Fibroblast of lung (primary cell): Measurements from ENCODE around the gene SCYGR3.

Experiments used
- EZH2 ChIP-seq: IDR thresholded peaks from 2 replicates; pipeline ENCODE4 v1.5.1; 2012; ENCODE audit warnings: low read length, control low read depth, mild to moderate bottlenecking; ENCODE audit errors: missing control alignments
- TF ChIP-seq, protein P1 (sequence below), 2 donors: IDR thresholded peaks in 1 of 2; conservative IDR thresholded peaks in 1 of 2; 1 replicate in 1 of 2; 2 replicates in 1 of 2; pipeline ENCODE4 v1.5.1; 2011 to 2012; ENCODE audit warnings: low read length in 2 of 2, control low read depth in 1 of 2, inconsistent platforms in 1 of 2, low read depth in 1 of 2, mild to moderate bottlenecking in 1 of 2

DNA sequence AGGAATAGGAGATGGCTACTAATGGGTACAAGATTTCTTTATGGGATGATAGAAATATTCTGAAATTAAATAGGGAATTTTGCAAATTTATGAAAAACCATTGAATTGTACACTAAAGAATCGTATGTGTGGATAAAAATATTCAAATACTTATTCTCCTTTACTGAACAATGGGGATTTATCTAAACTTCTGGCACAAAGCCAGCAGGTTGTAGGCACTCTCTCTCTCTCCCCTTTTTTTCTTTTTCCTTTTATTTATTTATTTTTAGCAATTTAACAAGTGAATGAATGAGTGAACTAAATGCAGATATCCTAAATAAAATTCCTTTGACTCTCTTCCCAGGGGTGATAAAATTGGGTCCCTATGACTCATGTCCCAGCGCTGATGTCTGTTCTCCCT is 37.8 kb downstream of the SCYGR3 start:
- TF ChIP-seq, protein P1, sequence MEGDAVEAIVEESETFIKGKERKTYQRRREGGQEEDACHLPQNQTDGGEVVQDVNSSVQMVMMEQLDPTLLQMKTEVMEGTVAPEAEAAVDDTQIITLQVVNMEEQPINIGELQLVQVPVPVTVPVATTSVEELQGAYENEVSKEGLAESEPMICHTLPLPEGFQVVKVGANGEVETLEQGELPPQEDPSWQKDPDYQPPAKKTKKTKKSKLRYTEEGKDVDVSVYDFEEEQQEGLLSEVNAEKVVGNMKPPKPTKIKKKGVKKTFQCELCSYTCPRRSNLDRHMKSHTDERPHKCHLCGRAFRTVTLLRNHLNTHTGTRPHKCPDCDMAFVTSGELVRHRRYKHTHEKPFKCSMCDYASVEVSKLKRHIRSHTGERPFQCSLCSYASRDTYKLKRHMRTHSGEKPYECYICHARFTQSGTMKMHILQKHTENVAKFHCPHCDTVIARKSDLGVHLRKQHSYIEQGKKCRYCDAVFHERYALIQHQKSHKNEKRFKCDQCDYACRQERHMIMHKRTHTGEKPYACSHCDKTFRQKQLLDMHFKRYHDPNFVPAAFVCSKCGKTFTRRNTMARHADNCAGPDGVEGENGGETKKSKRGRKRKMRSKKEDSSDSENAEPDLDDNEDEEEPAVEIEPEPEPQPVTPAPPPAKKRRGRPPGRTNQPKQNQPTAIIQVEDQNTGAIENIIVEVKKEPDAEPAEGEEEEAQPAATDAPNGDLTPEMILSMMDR (conservative IDR thresholded peaks at IDR 0.05 in 1 of 2, IDR thresholded peaks at IDR 0.05 in 1 of 2; ENCODE audit: low read depth in 1 of 2, low read length in 2 of 2) = no peak
- no peak for TF ChIP-seq EZH2
